NT2/D1 (cell line): ENCODE measurements around the gene COA3.

Experiments
- YY1 ChIP-seq: IDR thresholded peaks from 2 replicates; pipeline ENCODE4 v1.6.1; 2011; ENCODE audit not compliant: insufficient read length, insufficient read depth
- ZNF274 ChIP-seq: IDR thresholded peaks from 2 replicates; pipeline ENCODE4 v1.6.1; 2011; ENCODE audit warnings: mild to moderate bottlenecking, low read depth, low read length

DNA sequence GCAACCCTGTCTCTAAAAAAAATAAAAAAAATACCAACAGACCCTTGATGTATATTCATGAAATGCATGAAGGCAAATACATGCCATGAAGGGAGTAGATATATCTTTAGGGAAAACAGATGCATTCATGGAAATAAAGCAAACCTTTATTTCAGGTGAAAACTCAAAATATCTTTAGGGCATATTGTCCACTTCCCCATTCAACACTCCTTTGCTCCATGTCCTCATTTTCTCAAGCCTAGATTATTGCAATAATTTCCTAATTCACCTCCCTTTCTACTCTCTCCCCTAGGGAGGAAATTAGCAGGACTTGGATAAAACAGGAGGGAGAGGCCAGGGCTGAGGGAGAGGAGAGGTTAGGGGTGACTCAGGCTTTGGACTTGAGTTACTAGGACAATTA lies 31.0 kb downstream of the COA3 start:
- TF ChIP-seq YY1 (no peak), ZNF274 (no peak)
